Choroid plexus epithelial cell (primary cell): ENCODE data around the gene SLC26A6.

Source experiments
- DNase-seq: peaks from one replicate; pipeline ENCODE4 v3.0.0-alpha.2; 2010; ENCODE audit warnings: low read depth
- H3K4me3 ChIP-seq: 2 replicates; pipeline ENCODE4 v1.5.1; 2011; ENCODE audit warnings: low read depth, mild to moderate bottlenecking, control low read depth, low read length, moderate library complexity
- TF ChIP-seq, protein P1 (sequence below): conservative IDR thresholded peaks from 2 replicates; pipeline ENCODE4 v1.5.1; 2011; ENCODE audit warnings: low read depth, mild to moderate bottlenecking, control low read depth, inconsistent platforms, low read length, moderate library complexity

The SLC26A6 gene

DNA sequence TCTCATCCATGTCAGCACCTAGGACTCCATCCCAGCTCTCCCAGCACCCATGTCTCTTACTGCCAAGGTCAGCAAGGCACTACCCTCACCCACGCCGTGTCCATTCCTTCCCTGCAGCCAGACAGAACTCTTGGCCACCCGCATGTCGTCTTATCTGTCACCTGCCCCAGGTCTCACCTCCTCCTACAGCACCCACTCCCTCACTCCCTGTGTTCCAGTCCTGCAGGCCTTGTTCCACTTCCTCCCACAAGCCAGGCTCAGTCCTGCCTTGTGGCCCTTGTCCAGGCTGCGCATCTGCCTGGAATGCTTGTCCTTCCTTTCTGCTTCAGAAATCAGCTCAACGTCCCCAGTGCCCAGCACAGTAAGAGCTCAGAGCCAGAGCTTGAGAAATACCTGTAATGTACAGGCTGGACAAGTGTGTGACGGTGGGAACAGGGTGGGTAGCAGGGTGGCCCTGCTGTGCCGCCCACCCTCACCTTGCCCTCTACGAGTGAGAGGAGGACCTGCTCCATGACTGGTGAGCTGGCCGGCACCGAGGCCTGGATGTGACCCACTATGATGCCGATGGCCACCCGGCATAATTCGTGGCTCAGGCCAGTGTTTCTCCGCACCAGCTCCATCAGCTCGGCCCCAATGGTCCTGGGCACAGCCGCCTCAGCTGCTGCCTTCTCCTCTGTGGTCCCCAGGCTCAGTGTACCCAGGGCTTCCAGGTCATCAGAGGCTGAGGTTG lies 45.7 kb upstream of the SLC26A6 start:
- no peak for DNase-seq
- no peak overlapping the region for H3K4me3 ChIP-seq
- TF ChIP-seq, protein P1, sequence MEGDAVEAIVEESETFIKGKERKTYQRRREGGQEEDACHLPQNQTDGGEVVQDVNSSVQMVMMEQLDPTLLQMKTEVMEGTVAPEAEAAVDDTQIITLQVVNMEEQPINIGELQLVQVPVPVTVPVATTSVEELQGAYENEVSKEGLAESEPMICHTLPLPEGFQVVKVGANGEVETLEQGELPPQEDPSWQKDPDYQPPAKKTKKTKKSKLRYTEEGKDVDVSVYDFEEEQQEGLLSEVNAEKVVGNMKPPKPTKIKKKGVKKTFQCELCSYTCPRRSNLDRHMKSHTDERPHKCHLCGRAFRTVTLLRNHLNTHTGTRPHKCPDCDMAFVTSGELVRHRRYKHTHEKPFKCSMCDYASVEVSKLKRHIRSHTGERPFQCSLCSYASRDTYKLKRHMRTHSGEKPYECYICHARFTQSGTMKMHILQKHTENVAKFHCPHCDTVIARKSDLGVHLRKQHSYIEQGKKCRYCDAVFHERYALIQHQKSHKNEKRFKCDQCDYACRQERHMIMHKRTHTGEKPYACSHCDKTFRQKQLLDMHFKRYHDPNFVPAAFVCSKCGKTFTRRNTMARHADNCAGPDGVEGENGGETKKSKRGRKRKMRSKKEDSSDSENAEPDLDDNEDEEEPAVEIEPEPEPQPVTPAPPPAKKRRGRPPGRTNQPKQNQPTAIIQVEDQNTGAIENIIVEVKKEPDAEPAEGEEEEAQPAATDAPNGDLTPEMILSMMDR: no peak

GRCh38 chr3:48679411-48680391 lies 44.4 kb upstream of the SLC26A6 start:
- DNase-seq: no peak
- TF ChIP-seq, protein P1: no peak
- no peak overlapping the region for H3K4me3 ChIP-seq

GRCh38 chr3:48678566-48679380 lies 43.5 kb upstream of the SLC26A6 start:
- TF ChIP-seq, protein P1: no peak
- no peak overlapping the region for H3K4me3 ChIP-seq

DNA sequence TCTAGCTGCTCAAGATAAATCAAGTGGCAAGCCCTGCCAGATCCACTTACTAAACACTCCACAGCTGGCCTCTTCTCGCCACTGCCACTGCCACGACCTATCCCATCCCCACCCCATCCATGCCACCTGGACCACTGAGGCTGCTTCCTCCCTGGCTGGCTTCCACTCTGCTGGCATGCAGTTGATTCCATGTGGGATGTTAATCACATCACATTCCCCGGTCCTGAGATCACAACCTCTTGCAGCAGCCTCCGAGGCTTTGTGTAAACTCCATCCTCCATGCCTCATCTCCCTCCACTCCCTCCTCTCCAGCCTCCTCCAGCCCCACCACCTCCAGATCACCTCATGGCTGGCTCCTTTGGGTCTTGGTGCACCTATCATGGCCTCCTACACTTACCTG lies 42.8 kb upstream of the SLC26A6 start:
- H3K4me3 ChIP-seq: no peak overlapping the region
- TF ChIP-seq, protein P1: no peak
- DNase-seq: no peak

More at GRCh38 chr3:48678566-48679380, 43.5 kb upstream of the SLC26A6 start:
- DNase-seq: no peak

- H3K4me3 ChIP-seq: no peak overlapping the region
- TF ChIP-seq, protein P1: no peak
- DNase-seq: no peak
Measured at GRCh38 chr3:48674505-48674904, 39.2 kb upstream of the SLC26A6 start.

GRCh38 chr3:48672522-48672921 lies 37.3 kb upstream of the SLC26A6 start:
- no peak for DNase-seq
- no peak overlapping the region for H3K4me3 ChIP-seq
- TF ChIP-seq, protein P1: no peak
